Mesodermal cell (in vitro differentiated cells): Measurements from ENCODE around the gene GAREM2. TPM values are rescaled to one million over a fixed set of nuclear protein-coding genes. Genes with fewer than 3 reads are reported as not detected.

Experiments used
- H3K27ac ChIP-seq: 2 replicates; pipeline ENCODE4 v1.7.0; 2013; ENCODE audit warnings: mild to moderate bottlenecking, low read depth, low read length, moderate library complexity; ENCODE audit not compliant: severe bottlenecking
- H3K36me3 ChIP-seq: 2 replicates; pipeline ENCODE4 v1.7.1; 2013; ENCODE audit warnings: mild to moderate bottlenecking, low read length, moderate library complexity; ENCODE audit not compliant: control insufficient read depth, insufficient read depth
- H3K4me1 ChIP-seq: one replicate; pipeline ENCODE4 v1.7.1; 2013; ENCODE audit warnings: mild to moderate bottlenecking, low read length; ENCODE audit not compliant: insufficient read depth, control insufficient read depth, poor library complexity, severe bottlenecking
- H3K4me3 ChIP-seq: 2 replicates; pipeline ENCODE4 v1.7.0; 2013; ENCODE audit warnings: low read length, control low read depth, mild to moderate bottlenecking; ENCODE audit not compliant: insufficient read depth, poor library complexity, severe bottlenecking; ENCODE audit errors: extremely low read depth
- H3K9me3 ChIP-seq: 2 replicates; pipeline ENCODE4 v1.7.1; 2013; ENCODE audit warnings: mild to moderate bottlenecking, low read length, moderate library complexity; ENCODE audit not compliant: control insufficient read depth
- WGBS, 2 experiments: methylation state at CpG; one replicate each; pipeline ENCODE4 v1.1.5; 2013; ENCODE audit warnings: missing lambda C conversion rate in 2 of 2; ENCODE audit not compliant: insufficient coverage in 2 of 2; 5-methylcytosine and 5-hydroxymethylcytosine counted together
- polyA plus RNA-seq, 2 experiments: library from polyadenylated mRNA; stranded (reverse); fragments of 50-300 nt; gene quantifications; one replicate each; pipeline ENCODE4 v1.2.3, GENCODE V29; 2013

Gene GAREM2
- 8.2 TPM for polyA plus RNA-seq (2013, experiment 1 of 2)
- polyA plus RNA-seq (2013, experiment 2 of 2), result 6.8 TPM

DNA sequence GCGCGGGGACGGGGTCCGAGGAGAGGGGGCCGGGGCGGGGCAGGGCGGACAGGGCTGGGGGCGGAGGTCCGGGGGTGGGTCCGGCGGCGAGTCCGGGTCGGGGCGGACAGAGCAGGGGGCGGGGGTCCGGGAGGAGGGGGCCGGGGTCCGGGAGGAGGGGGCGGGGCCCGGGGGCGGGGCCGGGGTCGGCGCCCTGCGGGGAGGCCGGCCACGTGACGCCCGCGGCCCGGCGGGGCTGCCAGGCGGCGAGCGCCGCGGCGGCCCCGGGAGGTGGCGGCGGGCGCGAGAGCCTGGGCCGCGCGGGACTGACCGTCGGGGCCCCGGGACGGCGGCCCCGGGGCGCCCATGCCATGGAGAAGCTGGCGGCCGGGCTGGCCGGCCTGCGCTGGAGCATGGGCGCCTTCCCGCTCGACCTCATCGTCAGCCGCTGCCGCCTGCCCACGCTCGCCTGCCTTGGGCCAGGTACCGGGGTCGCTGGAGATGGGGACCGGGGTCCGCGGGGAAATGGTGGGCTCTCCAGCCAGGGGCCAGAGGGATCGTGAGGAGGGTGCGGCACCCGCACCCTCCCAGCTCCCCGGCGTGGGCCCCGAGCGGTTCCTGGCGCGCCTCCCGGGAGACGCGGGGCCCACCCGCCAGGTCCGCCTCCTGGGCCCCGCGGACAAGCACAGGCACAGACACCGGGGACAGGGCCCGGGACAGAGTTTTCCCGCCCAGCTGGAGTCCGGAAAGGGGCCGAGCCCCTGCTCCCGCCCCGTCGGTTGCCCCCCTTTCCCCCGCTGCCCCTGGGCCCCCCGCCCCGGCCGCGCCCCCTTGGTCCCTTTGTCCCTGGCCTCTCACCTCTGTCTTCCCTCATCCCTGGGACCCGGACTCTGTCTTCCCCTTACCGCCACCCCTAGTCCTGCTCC lies at the start of gene GAREM2:
Gene GAREM2 (plus strand): TSS at position 218 of the 905 bp plus-strand sequence. CDS start 133 bp downstream, at position 351.
- Histone ChIP-seq H3K27ac (no peak within 1 kb of the TSS), H3K4me3 (peak within 1 kb of the TSS; percentile 44), H3K4me1 (peaks cover 2% of the 10 kb centered on the region), H3K36me3 (peaks cover 3% of the 10 kb centered on the region), H3K9me3 (no peaks in the 10 kb centered on the region)
- WGBS, 2 experiments, result 0 to 1% methylated on average over 64 to 72 of the region's 102 CpGs

DNA sequence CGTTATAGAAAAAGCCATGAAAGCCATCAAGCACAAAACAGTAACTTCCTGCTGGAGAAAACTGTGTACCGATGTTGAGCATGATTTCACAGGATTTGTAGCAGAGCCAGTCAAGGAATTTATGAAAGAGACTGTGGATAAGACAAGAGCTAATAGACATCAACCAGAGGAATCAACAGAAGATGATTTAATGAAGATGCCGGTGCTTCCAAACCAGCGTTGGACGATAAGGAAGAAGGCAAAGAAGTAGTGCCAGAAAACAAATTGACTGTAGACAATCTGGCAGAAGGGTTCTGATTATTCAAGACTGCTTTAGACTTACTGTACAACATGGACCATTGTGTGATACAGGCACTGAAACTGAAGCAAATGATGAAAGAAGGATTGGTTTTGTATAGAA lies 49.5 kb upstream of the GAREM2 start:
- H3K9me3 ChIP-seq, result no peaks in the 10 kb centered on the region
- peaks cover 69% of the 10 kb centered on the region for H3K36me3 ChIP-seq
- WGBS, 2 experiments, result 96 to 97% methylated on average over 5 of the region's 5 CpGs
- no peak overlapping the region for H3K27ac ChIP-seq
- no peak overlapping the region for H3K4me3 ChIP-seq
- no peaks in the 10 kb centered on the region for H3K4me1 ChIP-seq

DNA sequence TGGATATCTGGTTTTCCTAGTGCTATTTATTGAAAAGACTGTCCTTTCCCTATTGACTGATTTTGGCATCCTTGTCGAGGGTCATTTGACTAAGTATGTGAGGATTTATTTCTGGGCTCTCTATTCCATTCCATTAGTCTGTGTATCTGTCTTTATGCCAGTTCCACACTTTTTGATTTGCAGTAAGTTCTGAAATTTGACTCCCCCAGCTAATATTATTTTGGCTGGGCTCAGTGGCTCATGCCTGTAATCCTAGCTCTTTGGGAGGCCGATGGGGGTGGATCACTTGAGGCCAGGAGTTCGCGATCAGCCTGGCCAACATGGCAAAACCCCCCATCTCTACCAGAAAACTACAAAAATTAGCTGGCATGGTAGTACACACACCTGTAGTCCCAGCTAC lies 46.8 kb upstream of the GAREM2 start:
- H3K27ac ChIP-seq, result no peak overlapping the region
- no peaks in the 10 kb centered on the region for H3K9me3 ChIP-seq
- no peak overlapping the region for H3K4me3 ChIP-seq
- H3K4me1 ChIP-seq, result no peaks in the 10 kb centered on the region
- 96 to 100% methylated on average over 2 to 4 of the region's 4 CpGs for WGBS, 2 experiments
- H3K36me3 ChIP-seq, result peaks cover 69% of the 10 kb centered on the region

- no peak overlapping the region for H3K27ac ChIP-seq
- 90 to 93% methylated on average over 6 of the region's 8 CpGs for WGBS, 2 experiments
- H3K36me3 ChIP-seq, result peaks cover 62% of the 10 kb centered on the region
- no peaks in the 10 kb centered on the region for H3K9me3 ChIP-seq
- no peak overlapping the region for H3K4me3 ChIP-seq
- no peaks in the 10 kb centered on the region for H3K4me1 ChIP-seq
Observed at GRCh38 chr2:26128176-26128575, 44.7 kb upstream of the GAREM2 start.

DNA sequence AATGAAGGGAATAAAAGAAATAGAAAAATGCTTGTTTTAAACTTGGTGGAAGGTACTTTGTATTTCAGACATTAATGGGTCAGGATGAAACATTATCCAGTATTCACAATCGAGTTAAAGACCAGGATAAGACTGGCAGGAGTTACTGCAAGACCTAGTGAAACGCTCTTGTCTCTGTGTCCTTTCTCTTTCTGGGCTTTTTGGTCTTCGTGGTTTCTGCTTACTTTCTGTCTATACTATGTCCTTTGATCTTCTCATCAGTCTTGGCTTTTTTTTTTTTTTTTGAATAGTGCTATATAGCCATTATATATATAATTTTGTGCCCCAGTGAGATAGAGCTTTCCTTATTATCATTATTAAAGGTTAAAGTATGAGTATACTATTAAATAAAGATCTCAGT lies 42.1 kb upstream of the GAREM2 start:
- H3K27ac ChIP-seq, result no peak overlapping the region
- H3K36me3 ChIP-seq, result peaks cover 66% of the 10 kb centered on the region
- 100% methylated on average over 2 to 3 of the region's 3 CpGs for WGBS, 2 experiments
- H3K4me3 ChIP-seq, result no peak overlapping the region
- no peaks in the 10 kb centered on the region for H3K4me1 ChIP-seq
- H3K9me3 ChIP-seq, result no peaks in the 10 kb centered on the region

GRCh38 chr2:26136451-26136850 lies 36.4 kb upstream of the GAREM2 start:
- no peaks in the 10 kb centered on the region for H3K4me1 ChIP-seq
- no peak overlapping the region for H3K27ac ChIP-seq
- no peaks in the 10 kb centered on the region for H3K9me3 ChIP-seq
- 94 to 100% methylated on average over 1 to 2 of the region's 3 CpGs for WGBS, 2 experiments
- H3K4me3 ChIP-seq, result no peak overlapping the region
- H3K36me3 ChIP-seq, result peaks cover 39% of the 10 kb centered on the region

DNA sequence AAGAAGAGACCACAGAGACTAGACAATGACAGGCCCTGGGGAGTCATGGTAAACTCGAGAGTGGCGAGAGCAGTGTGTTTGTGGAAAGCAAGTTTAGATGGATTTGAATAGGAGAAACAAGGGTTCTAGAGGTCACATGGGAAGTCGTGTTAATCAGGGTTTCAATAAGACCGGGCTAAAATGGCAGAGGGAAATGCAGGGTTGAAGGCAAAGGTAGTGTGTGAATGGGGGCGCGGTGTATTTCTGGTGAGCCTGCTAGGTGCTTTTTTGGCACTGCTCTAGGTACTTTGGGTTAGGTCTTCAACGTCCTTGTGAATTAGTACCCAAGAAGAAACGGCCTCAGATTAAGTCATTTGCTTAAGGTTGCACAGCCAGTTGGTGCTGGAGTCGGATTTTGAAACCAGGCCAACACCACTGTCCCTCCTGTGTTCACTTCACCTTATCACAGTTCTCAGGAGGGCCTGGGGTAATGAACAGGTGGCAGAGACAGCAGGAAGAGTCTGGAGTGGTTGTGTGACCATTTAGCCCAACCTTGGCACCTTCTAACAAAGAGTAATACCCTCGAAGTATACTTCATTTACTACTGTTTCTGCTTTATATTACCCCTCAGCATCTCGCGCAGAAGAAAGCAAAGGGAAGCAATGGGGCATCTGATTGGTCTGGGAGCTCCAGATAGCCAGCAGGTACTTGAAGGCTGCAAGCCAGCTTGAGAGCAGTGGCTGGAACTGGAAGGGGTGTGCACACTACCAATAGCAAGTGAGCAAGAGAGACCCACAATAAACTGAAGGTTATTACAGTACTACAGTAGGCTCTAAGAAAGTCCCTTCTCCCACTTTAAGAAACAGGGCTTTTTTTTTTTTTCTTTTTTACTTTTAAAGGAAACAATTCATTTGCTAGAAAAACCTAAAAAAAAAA lies 33.4 kb upstream of the GAREM2 start:
- Histone ChIP-seq H3K4me3 (no peak overlapping the region), H3K9me3 (no peaks in the 10 kb centered on the region), H3K36me3 (peaks cover 21% of the 10 kb centered on the region), H3K27ac (no peak overlapping the region), H3K4me1 (no peaks in the 10 kb centered on the region)
- WGBS, 2 experiments, result 93 to 95% methylated on average over 10 to 11 of the region's 12 CpGs

GRCh38 chr2:26141145-26141769 lies 31.6 kb upstream of the GAREM2 start:
- no peak overlapping the region for H3K27ac ChIP-seq
- H3K9me3 ChIP-seq, result no peaks in the 10 kb centered on the region
- peaks cover 8% of the 10 kb centered on the region for H3K36me3 ChIP-seq
- no peak overlapping the region for H3K4me3 ChIP-seq
- 95 to 98% methylated on average over 16 to 18 of the region's 18 CpGs for WGBS, 2 experiments
- H3K4me1 ChIP-seq, result no peaks in the 10 kb centered on the region

- Histone ChIP-seq H3K36me3 (no peaks in the 10 kb centered on the region), H3K4me1 (no peaks in the 10 kb centered on the region), H3K4me3 (no peak overlapping the region), H3K27ac (no peak overlapping the region), H3K9me3 (no peaks in the 10 kb centered on the region)
- 81 to 91% methylated on average over 4 to 7 of the region's 7 CpGs for WGBS, 2 experiments
Observed at GRCh38 chr2:26144031-26144430, 28.9 kb upstream of the GAREM2 start.

DNA sequence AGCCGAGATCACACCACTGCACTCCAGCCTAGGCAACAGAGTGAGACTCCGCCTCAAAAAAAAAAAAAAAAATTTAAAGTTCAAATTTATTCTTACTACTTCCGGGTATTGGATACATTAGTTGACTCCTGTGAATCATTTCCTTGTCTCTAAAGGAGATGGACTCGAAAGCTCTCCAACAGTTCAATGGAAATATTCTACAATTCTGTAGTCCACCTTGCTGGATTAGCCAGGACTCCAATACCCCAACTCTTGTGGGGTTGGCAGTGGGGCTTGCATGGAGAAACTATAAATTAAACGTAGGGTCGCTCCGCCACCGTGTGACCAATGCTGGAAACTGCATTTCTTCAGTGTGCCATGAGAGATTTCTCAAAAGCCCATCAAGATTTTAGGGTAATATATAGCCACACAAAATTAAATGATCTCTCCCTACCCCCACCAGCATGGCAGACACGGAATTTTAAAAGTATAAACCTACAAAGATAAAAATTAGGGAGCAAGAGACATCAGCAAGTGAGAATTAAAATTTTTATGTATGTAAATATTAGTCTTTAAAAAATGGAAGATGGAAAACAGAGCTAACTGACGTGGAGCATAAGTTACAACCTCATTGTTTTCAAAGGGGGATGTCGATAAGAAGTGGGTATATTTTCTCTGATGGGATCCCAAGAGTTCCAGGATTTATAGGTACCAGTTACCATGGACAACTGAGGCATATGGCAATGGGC lies 27.8 kb upstream of the GAREM2 start:
- Histone ChIP-seq H3K4me3 (no peak overlapping the region), H3K9me3 (no peaks in the 10 kb centered on the region), H3K4me1 (no peaks in the 10 kb centered on the region), H3K27ac (no peak overlapping the region), H3K36me3 (no peaks in the 10 kb centered on the region)
- 39 to 77% methylated on average over 3 to 5 of the region's 11 CpGs for WGBS, 2 experiments
